Measurements from ENCODE around the gene LAMTOR2.

- TF ChIP-seq, protein P1, sequence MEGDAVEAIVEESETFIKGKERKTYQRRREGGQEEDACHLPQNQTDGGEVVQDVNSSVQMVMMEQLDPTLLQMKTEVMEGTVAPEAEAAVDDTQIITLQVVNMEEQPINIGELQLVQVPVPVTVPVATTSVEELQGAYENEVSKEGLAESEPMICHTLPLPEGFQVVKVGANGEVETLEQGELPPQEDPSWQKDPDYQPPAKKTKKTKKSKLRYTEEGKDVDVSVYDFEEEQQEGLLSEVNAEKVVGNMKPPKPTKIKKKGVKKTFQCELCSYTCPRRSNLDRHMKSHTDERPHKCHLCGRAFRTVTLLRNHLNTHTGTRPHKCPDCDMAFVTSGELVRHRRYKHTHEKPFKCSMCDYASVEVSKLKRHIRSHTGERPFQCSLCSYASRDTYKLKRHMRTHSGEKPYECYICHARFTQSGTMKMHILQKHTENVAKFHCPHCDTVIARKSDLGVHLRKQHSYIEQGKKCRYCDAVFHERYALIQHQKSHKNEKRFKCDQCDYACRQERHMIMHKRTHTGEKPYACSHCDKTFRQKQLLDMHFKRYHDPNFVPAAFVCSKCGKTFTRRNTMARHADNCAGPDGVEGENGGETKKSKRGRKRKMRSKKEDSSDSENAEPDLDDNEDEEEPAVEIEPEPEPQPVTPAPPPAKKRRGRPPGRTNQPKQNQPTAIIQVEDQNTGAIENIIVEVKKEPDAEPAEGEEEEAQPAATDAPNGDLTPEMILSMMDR (IDR thresholded peaks at IDR 0.05): no peak
- TF ChIP-seq POLR2A (IDR thresholded peaks at IDR 0.05): no peak
These were observed 44.2 kb downstream of the LAMTOR2 start for GRCh38 chr1:156098784-156099183.

Data from uterus (tissue), 2 donors.